ENCODE measurements around the gene TREM2.
"Not testable (repeated sequence)": the region's sequence is repeated elsewhere in the genome, so short reads cannot be mapped to it uniquely, and the experiment has no call there.

The TREM2 gene

DNA sequence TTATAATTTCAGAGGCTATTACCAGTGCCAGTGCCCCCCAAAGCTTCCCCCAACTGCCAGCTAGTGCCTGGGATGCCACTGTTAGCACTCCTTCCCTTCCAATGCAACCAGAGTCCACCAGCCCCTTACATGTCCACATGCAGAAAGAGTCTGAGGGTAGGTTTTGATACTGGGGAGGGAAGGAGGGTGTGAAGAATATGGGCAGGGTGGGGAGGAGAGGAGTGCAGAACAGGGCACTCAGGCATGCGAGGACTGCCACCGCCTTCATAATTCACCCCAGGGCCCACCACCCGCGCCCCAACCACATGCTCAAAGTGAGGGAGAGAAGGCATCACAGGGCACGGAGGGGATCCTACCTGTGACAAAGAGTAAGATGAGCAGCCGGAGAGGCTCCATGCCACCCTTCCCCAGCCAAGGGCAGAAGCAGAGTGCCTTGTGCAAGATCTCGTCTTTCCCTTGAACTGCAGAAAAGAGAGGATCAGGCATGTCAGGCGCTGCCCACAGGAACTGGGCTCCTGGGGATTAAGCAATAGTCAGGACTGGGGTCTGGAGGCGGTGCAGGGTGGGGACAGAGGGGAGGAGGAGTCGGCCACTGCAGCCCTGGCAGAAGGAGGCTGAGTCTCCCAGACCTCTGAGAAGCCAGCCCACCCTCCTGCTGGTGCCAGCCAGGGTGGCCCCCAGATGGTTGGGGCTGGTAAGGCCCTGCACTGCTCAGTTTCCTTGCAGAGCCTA, at the start of gene TREM2:
TSS of gene TREM2 (minus strand) at position 430 of the 732 bp plus-strand sequence. CDS start at position 396, 34 bp downstream.
- no peak for DNase-seq

DNA sequence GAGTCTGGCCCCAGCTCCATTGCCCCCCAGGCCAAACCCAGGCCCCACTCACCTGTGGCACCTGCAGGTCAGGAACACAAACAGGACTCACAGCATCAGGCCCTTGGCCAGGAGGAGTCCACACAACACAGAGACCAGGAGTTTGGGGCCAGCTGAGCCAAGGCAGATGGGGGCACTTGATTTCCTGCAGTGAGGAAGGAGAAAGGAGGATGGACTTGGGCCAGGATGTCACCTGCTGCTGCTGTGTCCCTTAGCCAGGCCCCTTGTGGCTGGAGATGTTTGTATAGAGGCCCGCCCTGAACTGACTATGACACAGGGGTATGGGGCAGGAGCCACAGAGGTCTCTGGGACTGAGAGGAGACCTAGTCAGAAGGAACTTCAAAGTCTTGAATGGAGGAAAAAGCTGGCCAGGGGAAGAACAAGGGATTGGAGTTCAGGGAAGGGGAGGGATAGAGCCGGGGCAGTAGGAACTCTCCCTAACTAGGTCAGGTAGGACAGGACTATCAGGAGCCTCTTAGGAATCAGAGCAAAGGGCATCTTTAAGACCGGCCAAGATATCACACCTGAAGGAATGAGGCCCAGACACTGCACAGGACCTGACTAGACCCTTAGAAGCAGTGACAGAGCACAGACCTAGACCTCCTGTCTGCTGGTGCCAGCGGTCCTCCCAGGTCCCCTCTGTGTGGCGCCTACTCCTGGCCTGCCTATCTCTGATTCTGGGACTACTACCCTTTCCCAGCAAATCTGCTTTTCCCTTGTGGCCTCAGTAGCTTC, 46.8 kb upstream of the TREM2 start:
- no peak for DNase-seq

DNA sequence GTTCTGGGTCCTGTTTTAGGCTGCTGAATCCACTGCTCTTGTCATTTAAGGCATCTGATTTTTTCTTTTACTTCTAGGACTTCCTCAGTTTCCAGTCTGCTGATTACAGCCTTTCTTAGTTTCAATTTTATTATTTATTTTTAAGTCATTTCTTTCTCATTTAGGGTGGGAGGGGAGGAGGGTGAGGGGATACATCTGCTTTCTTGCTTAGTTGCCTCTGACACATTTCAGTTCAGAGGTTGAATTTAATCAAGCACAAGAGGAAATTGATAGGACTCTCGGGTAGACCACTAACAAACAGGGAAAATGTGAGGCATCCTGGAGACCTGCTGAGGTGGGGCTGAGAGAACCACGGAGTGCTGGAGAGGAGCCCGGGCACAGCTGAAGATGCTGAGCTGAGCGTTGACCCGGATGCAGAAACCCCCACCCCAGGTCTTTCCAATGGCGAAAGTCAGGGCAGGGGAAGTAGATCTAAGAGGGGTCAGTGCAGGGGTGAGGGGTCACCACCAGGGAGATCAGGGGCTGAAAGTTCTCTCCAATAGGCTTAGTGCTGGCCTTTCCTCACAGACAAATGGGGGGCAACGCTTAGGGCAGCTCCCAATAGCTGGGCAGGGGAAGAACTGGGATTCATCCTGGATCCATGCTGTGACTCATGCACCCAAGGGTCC, 45.7 kb upstream of the TREM2 start:
- DNase-seq, result no peak

DNA sequence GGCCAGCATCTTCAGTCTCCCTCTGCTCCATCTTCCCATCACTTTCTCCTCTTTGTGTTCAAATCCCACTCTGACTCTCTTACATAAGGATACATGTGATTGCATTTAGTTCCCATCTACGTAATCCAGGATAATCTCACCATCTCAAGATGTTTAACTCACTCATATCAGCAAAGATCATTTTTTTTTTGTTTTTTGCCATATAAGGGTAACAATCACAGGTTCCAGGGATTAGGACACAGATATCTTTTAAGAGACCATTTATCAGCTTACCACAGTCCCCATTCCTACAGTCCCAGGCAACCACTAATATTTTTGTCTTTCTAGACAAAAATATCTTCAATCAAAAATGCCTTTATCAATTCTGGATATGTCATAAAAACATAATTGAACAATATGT, 41.2 kb upstream of the TREM2 start:
- DNase-seq, result no peak

DNA sequence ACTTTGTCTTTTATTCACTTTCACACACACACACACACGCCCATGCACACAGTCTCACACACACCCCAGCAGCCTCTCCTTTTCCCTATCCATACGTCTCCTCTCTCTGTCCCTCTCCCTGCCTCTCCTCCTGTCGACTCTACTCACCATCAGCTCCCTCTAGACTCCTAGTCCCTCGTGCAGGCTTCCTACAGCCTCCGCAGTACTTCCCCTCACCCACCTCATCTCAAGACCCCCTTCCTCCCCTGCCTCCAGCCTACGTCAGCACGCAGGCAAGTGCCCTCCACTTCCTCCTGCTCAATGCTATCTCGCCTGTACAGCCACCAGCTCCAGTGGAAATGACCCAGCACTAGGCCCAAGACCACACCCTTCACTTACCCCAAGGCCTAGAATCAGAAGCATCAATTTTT, 38.9 kb upstream of the TREM2 start:
- no peak for DNase-seq

DNA sequence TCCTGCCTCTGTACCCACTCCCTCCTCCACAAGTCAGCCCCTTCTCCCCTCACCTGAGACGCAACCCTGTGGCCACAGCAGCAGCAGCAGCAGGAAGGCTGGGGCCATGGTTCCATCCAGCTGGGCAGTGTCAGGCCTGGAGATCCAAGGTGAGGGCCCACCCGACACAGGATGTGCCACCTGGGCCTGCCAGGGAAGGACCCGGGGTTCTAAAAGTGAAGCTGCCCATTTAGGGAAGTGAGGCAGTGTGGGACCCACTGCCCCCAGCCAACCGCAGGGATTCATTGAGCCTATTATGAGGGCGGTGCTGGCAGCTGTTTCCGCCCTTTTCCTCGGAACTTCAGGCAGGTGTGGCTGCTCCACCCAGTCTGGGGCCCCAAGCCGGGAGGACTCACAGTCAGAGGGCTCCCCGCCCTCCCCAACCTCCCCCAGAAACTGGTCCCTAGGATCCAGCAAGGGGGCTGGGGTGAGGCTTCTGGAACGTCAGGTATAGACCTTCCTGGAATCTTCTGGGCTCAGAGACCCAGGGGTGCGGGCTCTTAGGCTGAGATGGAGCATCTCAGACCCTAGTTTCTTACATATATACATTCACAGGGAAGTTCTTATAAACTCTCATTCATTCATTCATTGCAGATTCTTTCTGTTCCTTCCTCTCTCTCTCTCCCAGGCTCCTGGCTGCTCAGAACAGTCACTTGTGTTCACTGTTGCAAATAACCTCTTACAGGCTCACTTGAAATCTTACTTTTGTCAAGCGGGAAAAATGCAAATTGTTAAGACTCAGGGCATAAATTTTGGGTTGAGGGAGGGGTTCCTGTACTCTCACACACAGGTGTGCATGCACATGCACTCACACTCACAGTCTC, 38.2 kb upstream of the TREM2 start, which contains the start of gene TREML2:
TSS of gene TREML2 (minus strand) at position 249 of the 863 bp plus-strand sequence. CDS start at position 108, 141 bp downstream.
- peak; percentile 56 to 58 for DNase-seq

DNA sequence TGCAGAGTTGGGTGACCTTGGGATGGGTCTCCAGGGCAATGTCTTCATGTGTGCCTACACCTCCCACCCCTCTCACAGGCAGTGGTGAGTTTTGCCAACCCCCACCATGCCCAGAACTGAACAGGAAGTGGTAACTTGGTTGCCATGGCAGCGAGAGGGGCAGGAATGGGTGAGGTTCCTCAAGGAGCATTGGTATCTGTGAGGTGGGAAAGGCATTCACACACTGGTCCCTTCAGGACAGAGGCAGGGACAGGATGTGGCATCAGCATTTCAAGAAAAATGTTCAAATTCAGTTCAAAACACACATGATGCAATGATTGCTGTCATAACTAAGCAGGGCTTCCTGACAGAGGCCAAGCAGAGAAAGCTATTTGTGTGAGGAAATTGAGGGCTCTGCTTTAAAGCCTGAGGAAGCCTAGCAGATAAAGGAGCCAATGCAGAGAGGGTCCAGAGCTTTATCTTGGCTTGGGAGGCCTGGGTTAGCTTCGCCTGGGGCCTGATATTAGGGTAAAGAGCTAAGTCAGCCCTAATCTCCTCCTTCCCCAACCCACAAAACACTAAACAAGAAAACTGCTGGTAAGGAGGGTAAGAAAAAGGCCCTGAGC, 37.5 kb upstream of the TREM2 start:
- peak; percentile 68 to 72 for DNase-seq

DNA sequence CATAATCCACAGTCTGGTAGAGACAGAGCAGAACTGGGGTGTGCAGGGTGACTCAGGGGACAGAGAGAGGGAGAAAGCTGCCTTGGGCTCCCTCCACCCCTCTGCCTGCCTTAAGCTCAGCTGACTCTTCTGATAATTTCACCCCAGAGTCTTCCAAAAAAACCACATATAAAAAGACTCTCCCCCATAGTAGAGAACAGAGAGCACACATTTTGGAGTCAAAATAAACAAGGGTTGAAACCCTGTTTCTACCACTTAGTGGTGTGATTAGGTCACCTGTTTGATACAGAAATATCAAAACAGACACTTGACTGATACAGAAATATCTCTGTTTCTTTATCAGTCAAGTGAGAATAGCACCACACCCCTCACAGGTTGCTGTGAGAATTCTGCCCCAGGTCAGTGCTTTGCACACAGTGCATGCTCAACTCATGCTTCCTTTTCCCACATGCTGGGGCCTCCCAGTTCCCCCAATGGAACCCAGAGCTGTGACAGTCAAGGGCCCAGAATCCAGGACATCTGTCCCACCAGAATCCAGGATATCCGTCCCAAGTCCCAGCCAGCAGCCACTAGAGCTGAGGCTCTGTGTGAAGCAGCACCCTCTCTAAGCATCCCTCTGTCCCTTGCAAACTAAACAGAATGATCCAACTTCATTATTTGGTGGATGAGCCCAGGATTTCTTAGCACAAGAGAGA, 36.8 kb upstream of the TREM2 start:
- DNase-seq, result peak; percentile 56 to 60

DNA sequence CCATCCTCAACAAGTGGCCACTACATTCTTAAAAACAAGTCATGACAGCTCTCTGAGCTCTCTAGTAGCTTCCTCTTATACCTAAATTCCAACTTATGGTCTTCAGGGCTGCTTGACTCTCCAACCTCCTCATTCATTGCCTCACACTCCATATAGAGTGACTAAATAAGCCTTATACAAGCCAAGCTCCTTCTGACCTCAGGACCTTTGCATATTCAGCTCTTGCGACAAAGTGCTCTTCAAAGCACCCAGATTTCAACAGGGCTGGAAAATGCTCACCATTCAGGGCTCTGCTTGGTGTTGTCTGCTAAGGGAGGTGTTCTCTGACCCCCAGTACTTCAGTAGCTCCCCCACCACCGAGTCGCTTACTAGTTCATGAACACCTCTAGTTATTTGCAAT, 34.3 kb upstream of the TREM2 start:
- no peak for DNase-seq

DNA sequence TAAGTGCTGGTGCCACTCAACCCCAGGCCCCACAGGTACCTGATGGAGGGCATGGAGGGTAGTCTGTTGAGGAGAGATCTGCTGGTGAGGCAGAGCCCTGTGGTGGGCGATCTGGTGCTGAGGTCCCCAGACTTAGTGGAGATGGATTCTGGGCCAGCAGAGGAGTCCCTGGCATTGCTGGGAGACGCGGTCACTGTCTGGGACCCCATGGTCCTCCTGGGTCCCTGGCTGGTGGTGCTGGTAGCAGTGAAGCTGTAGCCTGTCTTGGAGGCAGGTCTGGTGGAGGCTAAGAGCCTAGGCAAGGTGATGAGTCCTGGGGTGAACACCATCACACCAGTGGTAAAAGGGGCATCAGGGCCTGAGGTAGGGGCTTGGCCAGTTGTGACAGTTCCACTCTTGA, 31.5 kb upstream of the TREM2 start:
- no peak for DNase-seq

DNA sequence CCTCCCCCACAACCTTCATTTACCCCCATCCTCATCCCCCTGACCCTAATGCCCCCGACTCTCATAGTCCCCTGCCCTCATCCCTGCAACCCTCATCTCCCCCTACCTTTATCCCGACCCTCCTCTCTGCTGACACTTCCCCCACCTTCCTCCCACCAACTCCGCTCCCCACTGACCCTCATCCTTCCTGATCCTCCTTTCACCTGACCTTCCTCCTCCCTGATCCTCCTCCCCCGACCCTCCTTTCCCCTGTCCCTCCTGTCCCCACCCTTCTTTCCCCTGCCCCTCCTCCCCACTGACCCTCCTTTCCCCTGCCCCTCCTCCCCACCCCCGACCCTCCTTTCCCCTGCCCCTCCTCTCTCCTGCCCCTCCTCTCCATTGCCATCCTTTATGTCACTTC, 31.0 kb upstream of the TREM2 start:
- DNase-seq, result no peak

DNA sequence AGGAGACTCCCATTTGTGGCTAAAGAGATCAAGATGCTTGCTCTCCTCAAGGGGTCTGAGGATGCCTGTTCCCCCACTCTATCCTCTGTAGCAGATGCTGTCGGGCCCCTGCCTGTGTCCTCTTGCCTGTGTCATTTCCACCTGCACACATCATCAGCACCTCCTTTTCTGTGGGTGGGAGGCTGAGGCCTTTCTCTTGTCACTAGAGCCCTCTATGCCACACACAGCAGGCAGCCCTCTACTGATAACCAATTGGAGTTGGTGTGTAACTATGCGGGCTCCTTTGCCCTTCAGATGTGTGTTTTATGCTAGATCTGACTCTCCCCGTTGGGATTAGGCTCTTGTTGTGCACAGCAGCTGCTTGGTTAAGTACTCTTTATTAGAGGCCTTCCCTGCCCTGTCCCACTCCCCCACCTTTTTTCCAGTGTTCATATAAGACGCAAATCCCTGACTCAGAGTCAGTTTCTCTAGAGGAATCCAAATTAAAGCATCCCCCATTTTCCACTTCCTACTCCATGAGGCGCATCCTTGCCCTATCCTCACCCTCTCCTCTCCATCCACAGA, 30.3 kb upstream of the TREM2 start:
- no peak for DNase-seq

DNA sequence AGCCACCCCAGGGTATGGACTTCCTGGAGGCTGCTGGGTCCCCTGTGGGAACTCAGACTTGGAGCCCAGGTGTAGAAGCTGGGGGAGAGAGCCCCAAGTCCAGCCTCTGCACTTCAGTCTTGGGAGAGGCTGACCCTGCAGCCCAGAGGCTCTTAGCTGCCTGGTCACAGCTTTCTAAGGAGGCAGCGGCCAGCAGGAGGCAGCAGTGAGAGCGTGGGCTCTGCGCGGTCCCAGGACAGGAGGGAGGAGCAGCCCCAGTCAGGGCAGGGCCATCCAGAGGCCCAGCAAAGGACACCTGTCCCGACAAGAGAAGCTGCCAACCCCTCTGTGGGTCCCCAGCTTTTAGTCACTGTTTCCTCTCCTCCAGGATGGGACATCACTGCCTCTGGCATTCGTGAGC, 28.7 kb upstream of the TREM2 start:
- DNase-seq, result peak; percentile 67 to 70

DNA sequence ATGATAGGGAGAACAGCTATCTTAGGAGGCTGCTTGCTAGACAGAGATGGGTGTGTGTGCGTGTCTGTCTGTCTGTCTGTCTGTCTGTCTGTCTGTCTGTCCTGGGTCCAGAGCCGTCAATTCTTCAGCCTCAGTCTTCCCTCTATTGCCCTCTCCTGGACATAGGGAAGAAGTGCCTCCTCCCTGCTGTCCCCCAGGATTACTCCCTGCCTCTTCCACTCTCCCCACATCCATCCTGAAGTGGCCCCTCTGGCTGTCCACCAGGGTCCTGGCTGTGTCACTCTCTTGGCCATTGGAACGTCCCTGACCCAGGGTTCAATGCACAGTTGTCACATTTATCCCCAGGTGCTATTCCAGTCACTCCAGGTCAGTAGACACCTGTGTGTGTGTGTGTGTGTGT, 27.9 kb upstream of the TREM2 start:
- no peak for DNase-seq

DNA sequence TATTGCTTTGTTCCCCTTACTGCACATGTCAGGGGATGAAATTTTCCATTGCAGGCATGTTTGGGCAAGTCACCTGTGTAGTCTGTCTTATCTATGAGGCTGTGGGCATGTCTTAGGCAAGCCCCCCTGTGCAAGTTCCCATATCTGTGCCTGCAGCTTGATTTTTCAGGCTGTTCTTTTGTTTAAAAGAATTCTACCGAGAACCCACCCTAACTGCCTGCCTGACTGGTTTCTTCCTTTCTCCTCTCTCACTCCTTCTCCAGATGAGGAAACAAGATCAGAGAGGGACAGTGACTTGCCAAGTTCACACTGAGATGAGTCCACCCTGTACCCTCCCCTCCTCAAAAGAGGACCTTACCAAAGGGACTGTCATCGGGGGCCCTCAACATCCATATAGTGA, 27.1 kb upstream of the TREM2 start:
- no peak for DNase-seq

DNA sequence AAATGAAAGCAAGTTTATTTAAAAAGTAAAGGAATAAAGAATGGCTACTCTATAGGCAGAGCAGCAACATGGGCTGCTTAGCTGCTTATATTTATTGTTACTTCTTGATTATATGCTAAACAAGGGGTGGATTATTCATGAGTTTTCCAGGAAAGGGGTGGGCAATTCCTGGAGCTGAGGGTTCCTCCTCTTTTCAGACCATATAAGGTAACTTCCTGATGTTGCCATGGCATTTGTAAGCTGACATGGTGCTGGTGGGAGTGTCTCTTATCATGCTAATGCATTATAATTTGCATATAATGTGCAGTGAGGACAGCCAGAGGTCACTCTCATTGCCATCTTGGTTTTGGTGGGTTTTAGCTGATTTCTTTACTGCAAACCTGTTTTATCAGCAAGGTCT, 26.1 kb upstream of the TREM2 start:
- DNase-seq, result not testable (repeated sequence)

DNA sequence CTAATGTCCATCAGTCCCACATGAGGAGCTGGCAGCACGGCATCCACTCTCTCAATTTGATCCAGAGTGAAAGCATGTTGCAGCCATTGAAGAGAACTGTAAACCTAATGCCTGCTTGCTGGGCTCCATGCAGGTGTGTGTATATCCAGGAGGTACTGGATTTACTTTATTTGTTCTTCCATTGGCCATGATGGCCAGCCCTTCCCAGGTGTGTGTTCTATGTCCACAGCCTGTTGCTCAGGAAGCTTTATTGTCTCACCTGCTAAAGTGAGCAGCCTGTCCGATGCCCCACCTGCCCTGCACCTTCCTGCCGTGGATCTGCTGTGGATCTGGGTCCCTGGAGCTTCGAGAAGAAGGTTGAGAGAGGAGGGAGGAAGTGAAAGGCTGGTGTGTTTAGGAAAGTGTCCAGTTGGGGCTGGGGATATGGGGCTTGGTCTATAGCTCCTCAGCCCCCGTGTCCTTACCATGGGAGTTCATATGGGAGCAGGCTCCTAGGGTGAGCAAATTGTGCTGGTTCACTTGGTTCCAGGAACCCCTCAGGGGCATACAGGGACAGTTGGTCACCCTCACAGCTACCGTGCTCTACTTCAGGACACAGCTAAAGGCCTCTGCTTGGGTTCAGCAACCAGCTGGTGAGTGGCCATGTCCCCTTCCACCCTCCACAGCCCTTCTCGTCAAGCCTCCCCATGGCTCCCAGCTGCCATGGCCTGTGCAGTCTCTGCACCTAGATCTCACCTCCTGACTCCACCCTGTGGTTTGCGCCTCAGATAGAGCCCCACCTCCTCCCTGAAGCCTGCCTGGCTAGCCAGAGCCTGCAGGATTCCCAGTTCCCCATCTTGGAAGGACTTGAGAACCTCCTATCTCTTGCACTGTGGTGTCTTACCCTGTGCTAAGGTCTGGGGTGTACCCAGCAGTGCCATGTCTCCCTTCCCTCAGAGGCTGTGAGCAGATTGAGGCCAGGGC, 25.3 kb upstream of the TREM2 start:
- DNase-seq, result no peak

DNA sequence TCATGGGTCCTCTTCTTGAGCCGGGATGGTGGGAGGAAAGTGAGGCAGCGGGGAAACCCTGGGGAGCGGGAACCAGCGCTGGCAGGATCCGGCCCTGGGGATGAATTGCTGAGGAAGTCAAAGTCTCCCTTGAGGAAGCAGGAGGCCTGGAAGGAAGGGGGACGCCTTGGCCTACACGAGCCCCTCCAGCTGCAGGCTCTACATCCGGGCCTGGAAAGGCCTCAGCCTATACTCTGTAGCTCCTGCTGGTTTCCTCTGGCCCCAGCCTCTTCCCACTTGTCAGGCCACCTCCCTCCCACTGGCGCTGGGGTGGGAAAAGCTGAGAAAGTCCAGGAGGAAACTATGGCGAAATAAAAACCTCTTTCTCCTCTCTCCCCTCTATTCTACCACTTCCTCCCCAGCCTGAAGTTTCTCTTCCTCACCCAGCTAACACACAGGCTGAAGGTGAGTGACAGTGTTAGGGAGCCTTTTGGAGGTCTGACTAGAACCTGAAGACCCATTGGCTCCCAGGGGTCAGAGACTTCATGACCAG, 23.2 kb upstream of the TREM2 start:
- no peak for DNase-seq

DNA sequence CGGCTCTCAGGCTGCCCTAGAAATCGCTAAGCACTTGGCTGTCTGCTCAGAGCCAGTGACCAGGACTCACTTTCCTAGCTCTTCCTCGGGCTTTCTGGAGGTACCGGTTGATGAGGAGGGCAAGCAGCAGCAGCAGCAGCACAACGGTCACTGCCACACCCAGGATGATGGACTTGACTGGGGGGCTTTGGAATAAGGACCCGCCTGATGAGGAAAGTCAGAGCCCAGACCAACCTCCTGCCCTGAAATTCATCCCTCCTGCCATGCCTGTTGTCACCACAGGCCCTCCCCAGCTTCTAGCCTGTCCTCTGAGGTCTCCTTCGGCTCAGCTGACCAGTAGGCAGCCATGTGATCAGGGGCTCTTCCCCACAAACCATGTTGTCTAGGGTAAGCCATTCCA, 21.8 kb upstream of the TREM2 start:
- DNase-seq, result no peak

Data from activated T-cell treated with anti-CD3 and anti-CD28 coated beads, Interleukin-2, amount 50 U/mL, for 48 hours (primary cell).